ENCODE data around the gene LPCAT1. TPM values are rescaled to one million over a fixed set of nuclear protein-coding genes. Genes with fewer than 3 reads are reported as not detected.

The LPCAT1 gene
- total RNA-seq, 1 donor from 2014 or later = 11.0 TPM

DNA sequence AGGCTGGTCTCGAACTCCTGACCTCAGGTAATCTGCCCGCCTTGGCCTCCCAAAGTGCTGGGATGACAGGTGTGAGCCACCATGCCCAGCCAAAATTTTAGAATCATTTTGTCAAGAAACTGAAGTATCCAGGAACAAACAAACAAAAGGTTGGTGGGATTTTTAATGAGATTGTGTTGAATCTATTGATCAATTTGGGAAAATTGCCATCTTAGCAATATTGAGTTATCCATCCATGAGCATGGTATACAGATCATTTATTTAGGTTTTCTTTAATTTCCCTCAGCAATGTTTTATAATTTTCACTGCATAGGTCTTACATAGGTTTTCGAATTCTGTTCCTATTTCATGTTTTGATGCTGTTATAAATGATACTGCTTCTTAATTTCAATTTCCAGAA, 5.7 kb upstream of the LPCAT1 start:
- peaks cover 2% of the 10 kb centered on the region for H3K4me1 ChIP-seq
- no peak for DNase-seq
- H3K27ac ChIP-seq (replicated peaks) = no peak overlapping the region
- intact Hi-C loops (cut with micrococcal nuclease) = no loop called here
- H3K36me3 ChIP-seq = no peaks in the 10 kb centered on the region
- H3K4me3 ChIP-seq = no peak overlapping the region
- no peaks in the 10 kb centered on the region for H3K9me3 ChIP-seq (replicated peaks)
- TF ChIP-seq, protein P1, sequence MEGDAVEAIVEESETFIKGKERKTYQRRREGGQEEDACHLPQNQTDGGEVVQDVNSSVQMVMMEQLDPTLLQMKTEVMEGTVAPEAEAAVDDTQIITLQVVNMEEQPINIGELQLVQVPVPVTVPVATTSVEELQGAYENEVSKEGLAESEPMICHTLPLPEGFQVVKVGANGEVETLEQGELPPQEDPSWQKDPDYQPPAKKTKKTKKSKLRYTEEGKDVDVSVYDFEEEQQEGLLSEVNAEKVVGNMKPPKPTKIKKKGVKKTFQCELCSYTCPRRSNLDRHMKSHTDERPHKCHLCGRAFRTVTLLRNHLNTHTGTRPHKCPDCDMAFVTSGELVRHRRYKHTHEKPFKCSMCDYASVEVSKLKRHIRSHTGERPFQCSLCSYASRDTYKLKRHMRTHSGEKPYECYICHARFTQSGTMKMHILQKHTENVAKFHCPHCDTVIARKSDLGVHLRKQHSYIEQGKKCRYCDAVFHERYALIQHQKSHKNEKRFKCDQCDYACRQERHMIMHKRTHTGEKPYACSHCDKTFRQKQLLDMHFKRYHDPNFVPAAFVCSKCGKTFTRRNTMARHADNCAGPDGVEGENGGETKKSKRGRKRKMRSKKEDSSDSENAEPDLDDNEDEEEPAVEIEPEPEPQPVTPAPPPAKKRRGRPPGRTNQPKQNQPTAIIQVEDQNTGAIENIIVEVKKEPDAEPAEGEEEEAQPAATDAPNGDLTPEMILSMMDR (IDR thresholded peaks at IDR 0.05; ENCODE audit: borderline replicate concordance) = no peak
- H3K27me3 ChIP-seq (ENCODE audit: low read depth) = no peaks in the 10 kb centered on the region

DNA sequence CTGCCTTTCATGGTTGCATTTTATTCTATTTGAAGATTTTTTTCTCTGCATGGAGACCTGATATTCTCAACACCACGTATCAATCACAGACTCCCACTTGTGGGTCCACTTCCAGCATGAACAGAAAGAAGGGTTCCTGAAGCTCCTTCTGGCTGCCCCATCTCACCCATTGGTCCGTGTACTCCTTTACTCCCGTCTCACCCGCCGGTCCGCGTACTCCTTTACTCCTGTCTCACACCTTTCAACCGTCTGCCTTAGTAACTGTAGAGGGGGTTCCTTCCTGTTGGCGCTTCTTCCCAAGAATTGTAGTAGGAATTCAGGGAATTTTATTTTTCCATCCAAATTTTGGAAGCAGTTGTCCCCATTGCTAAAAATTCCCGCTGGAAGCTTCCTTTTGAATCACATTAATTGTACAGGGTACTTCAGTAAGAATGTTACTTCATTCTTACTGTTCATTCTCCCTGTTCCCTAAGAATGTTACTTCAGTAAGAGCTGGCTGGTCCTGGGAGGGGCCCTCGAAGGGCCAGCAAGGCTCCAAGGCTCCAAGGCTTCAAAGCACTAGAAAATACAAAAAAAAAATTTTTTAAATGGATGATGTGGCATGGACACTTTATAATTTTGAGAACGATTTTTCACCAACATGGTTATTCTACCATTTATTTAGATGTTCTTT, 3.9 kb upstream of the LPCAT1 start:
- no peak overlapping the region for H3K4me3 ChIP-seq
- H3K36me3 ChIP-seq = no peaks in the 10 kb centered on the region
- no peaks in the 10 kb centered on the region for H3K27me3 ChIP-seq (ENCODE audit: low read depth)
- peaks cover 15% of the 10 kb centered on the region for H3K4me1 ChIP-seq
- no peaks in the 10 kb centered on the region for H3K9me3 ChIP-seq (replicated peaks)
- TF ChIP-seq, protein P1 (IDR thresholded peaks at IDR 0.05; ENCODE audit: borderline replicate concordance) = no peak
- no peak for DNase-seq
- intact Hi-C loops (cut with micrococcal nuclease) = no loop called here
- H3K27ac ChIP-seq (replicated peaks) = no peak overlapping the region

DNA sequence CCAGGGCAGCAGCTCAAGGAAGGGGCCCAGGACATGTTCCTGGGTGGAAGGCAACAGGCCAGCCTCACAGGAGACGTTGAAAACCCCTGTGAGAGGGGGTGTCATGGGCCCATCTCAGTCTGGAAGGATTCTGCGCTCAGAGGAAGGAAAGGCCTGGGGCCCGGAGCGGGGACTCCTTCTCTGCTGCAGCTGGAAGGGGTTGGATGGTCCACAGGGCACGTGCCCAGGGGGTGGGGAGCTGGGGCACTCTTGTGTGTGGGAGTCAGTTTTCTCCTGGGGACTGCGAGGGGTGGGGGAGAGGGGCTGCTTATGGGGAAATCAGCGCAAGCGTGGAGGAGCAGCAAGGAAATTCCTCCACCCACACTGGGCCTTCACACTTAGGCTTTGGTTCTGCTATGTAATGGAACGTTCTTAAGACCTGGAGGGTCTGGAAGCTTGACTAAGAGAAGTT, 2.9 kb upstream of the LPCAT1 start:
- no peak for DNase-seq
- no peaks in the 10 kb centered on the region for H3K36me3 ChIP-seq
- H3K27me3 ChIP-seq (ENCODE audit: low read depth) = no peaks in the 10 kb centered on the region
- no peak overlapping the region for H3K4me3 ChIP-seq
- no peak overlapping the region for H3K27ac ChIP-seq (replicated peaks)
- TF ChIP-seq, protein P1 (IDR thresholded peaks at IDR 0.05; ENCODE audit: borderline replicate concordance) = no peak
- H3K9me3 ChIP-seq (replicated peaks) = no peaks in the 10 kb centered on the region
- intact Hi-C loops (cut with micrococcal nuclease) = no loop called here
- H3K4me1 ChIP-seq = peaks cover 24% of the 10 kb centered on the region

DNA sequence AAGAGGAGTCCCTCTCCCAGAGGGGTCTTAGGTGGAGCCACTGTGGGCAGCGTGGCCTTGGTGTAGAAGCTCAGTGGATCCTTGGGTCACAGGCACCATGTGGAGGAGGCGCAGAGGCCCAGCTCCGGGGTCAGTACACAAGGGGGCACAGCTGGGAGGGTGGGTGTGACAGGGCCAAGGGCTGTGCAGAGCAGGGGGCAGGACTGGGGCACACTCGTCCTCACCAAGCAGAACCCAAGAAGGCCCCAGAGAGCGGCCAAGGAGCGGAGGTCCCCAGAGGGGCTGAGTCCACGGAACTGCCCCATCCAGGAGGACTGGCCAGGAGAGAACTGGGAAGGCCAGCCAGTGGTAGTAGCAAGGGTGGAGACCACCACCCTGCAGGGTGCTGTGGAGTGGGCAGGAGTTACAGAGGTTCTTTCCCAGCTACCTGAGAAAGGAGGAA, 2.5 kb upstream of the LPCAT1 start:
- no peaks in the 10 kb centered on the region for H3K27me3 ChIP-seq (ENCODE audit: low read depth)
- intact Hi-C loops (cut with micrococcal nuclease) = no loop called here
- DNase-seq = no peak
- TF ChIP-seq, protein P1 (IDR thresholded peaks at IDR 0.05; ENCODE audit: borderline replicate concordance) = no peak
- H3K4me1 ChIP-seq = peaks cover 26% of the 10 kb centered on the region
- no peaks in the 10 kb centered on the region for H3K36me3 ChIP-seq
- H3K4me3 ChIP-seq = no peak overlapping the region
- H3K9me3 ChIP-seq (replicated peaks) = no peaks in the 10 kb centered on the region
- H3K27ac ChIP-seq (replicated peaks) = no peak overlapping the region

DNA sequence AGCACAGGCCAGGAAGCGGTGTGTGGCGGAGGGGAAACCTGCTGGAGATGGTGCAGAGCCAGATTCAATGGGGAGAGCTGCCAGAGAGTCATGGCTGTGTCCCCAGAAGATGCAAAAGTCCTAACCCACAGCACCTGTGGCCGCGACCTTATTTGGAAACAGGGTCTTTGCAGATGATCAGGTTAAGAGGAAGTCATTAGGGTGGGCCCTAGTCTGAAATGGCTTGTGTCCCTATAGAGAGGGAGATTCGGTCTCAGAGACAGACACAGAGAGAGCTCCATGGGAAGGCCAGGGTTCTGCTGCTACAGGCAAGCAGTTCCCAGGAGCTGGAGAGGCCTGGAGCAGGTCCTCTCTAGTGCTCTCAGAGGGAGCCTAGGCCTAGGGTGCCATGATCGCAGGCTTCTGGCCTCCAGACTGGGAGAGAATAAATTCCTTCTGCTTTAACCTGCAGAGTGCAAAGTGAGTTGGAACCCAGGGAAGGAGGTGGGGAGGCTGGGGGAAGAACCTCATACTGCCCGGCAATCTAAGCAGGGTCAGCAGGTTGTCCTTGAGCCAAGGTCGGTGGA, 1.9 kb upstream of the LPCAT1 start:
- no peak for DNase-seq
- Histone ChIP-seq H3K4me3 (no peak overlapping the region), H3K9me3 (replicated peaks) (no peaks in the 10 kb centered on the region), H3K36me3 (peaks cover 4% of the 10 kb centered on the region), H3K27me3 (ENCODE audit: low read depth) (no peaks in the 10 kb centered on the region), H3K27ac (replicated peaks) (no peak overlapping the region), H3K4me1 (peaks cover 26% of the 10 kb centered on the region)
- intact Hi-C loops (cut with micrococcal nuclease) = no loop called here
- TF ChIP-seq, protein P1 (IDR thresholded peaks at IDR 0.05; ENCODE audit: borderline replicate concordance) = no peak
